KMS-11 (cell line): Measurements from ENCODE around the gene RSPH1.

Experiments
- H2AFZ ChIP-seq: fragments of 200-600 bp; sonication (generic); 2 replicates; pipeline ENCODE4 v1.6.1; 2016; ENCODE audit warnings: antibody characterized with exemption, mixed run types, low read depth
- H3K27ac ChIP-seq: fragments of 200-600 bp; sonication (generic); 2 replicates; pipeline ENCODE4 v1.6.1; 2016; ENCODE audit warnings: mild to moderate bottlenecking, mixed run types
- H3K27me3 ChIP-seq: fragments of 200-600 bp; sonication (generic); 2 replicates; pipeline ENCODE4 v1.6.1; 2017; ENCODE audit warnings: mild to moderate bottlenecking, low read depth, mixed run types, moderate library complexity; ENCODE audit not compliant: insufficient read depth
- H3K36me3 ChIP-seq: fragments of 200-600 bp; sonication (generic); 2 replicates; pipeline ENCODE4 v1.6.1; 2017; ENCODE audit warnings: mild to moderate bottlenecking, mixed run types; ENCODE audit not compliant: insufficient read depth
- H3K4me1 ChIP-seq: fragments of 200-600 bp; sonication (generic); 2 replicates; pipeline ENCODE4 v1.6.1; 2016; ENCODE audit warnings: mild to moderate bottlenecking, low read depth, mixed run types; ENCODE audit not compliant: poor library complexity, severe bottlenecking
- H3K4me2 ChIP-seq: fragments of 200-600 bp; sonication (generic); 2 replicates; pipeline ENCODE4 v1.7.0; 2016; ENCODE audit warnings: mild to moderate bottlenecking, mixed run types
- H3K4me3 ChIP-seq: fragments of 200-600 bp; sonication (generic); IDR thresholded peaks from 2 replicates; pipeline ENCODE4 v1.6.1; 2017; ENCODE audit warnings: low read depth, low read length, mixed read lengths; ENCODE audit not compliant: insufficient read depth
- H3K79me2 ChIP-seq: fragments of 200-600 bp; sonication (generic); 2 replicates; pipeline ENCODE4 v1.6.1; 2016; ENCODE audit warnings: low read depth, mixed run types; ENCODE audit not compliant: insufficient read depth
- H3K9ac ChIP-seq: fragments of 200-600 bp; sonication (generic); 2 replicates; pipeline ENCODE4 v1.6.1; 2016; ENCODE audit warnings: mild to moderate bottlenecking, mixed run types
- H4K20me1 ChIP-seq: fragments of 200-600 bp; sonication (generic); 2 replicates; pipeline ENCODE4 v1.6.1; 2016; ENCODE audit warnings: mild to moderate bottlenecking, mixed run types; ENCODE audit not compliant: insufficient read depth
- TF ChIP-seq, protein P1 (sequence below): fragments of 200-600 bp; sonication (generic); conservative IDR thresholded peaks from 2 replicates; pipeline ENCODE4 v1.6.1; 2017; ENCODE audit warnings: low read depth, mild to moderate bottlenecking, antibody characterized with exemption, low read length, moderate library complexity, mixed read lengths

RSPH1 gene

DNA sequence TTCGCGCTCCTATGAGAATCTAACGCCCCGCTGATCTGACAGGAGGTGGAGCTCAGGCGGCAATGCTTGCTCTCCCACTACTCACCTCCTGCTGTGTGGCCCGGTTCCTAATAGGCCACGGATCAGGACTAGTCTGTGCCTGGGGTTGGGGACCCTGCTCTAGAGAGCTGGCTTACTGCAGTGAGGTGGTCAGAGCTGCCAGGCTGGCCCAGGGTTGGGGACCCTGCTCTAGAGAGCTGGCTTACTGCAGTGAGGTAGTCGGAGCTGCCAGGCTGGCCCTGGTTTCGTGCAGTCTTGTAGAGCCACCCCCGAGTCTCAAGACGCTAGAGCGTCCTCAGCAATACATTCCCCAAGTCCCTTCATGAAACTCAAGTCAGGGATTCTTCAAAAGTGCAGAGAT lies 45.1 kb upstream of the RSPH1 start:
- TF ChIP-seq, protein P1, sequence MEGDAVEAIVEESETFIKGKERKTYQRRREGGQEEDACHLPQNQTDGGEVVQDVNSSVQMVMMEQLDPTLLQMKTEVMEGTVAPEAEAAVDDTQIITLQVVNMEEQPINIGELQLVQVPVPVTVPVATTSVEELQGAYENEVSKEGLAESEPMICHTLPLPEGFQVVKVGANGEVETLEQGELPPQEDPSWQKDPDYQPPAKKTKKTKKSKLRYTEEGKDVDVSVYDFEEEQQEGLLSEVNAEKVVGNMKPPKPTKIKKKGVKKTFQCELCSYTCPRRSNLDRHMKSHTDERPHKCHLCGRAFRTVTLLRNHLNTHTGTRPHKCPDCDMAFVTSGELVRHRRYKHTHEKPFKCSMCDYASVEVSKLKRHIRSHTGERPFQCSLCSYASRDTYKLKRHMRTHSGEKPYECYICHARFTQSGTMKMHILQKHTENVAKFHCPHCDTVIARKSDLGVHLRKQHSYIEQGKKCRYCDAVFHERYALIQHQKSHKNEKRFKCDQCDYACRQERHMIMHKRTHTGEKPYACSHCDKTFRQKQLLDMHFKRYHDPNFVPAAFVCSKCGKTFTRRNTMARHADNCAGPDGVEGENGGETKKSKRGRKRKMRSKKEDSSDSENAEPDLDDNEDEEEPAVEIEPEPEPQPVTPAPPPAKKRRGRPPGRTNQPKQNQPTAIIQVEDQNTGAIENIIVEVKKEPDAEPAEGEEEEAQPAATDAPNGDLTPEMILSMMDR, result no peak
- H3K4me1 ChIP-seq, result no peaks in the 10 kb centered on the region
- no peaks in the 10 kb centered on the region for H3K36me3 ChIP-seq
- no peak overlapping the region for H3K27ac ChIP-seq
- H4K20me1 ChIP-seq, result no peaks in the 10 kb centered on the region
- H3K79me2 ChIP-seq, result no peaks in the 10 kb centered on the region
- H3K4me3 ChIP-seq, result no peak overlapping the region
- H2AFZ ChIP-seq, result no peak overlapping the region
- no peak overlapping the region for H3K4me2 ChIP-seq
- no peaks in the 10 kb centered on the region for H3K27me3 ChIP-seq
- H3K9ac ChIP-seq, result no peak overlapping the region

GRCh38 chr21:42540396-42540795 lies 44.4 kb upstream of the RSPH1 start:
- H2AFZ ChIP-seq, result no peak overlapping the region
- TF ChIP-seq, protein P1, result no peak

GRCh38 chr21:42539931-42540343 lies 43.9 kb upstream of the RSPH1 start:
- Histone ChIP-seq H3K27ac (no peak overlapping the region), H3K79me2 (no peaks in the 10 kb centered on the region), H3K4me1 (no peaks in the 10 kb centered on the region), H4K20me1 (no peaks in the 10 kb centered on the region), H3K36me3 (no peaks in the 10 kb centered on the region), H3K4me3 (no peak overlapping the region), H3K27me3 (no peaks in the 10 kb centered on the region), H3K4me2 (no peak overlapping the region), H2AFZ (no peak overlapping the region), H3K9ac (no peak overlapping the region)
- TF ChIP-seq, protein P1, result no peak

More at GRCh38 chr21:42540396-42540795, 44.4 kb upstream of the RSPH1 start:
- no peak overlapping the region for H3K27ac ChIP-seq
- no peak overlapping the region for H3K9ac ChIP-seq
- no peak overlapping the region for H3K4me2 ChIP-seq
- no peaks in the 10 kb centered on the region for H3K4me1 ChIP-seq
- H3K36me3 ChIP-seq, result no peaks in the 10 kb centered on the region
- H3K27me3 ChIP-seq, result no peaks in the 10 kb centered on the region
- no peaks in the 10 kb centered on the region for H3K79me2 ChIP-seq
- no peaks in the 10 kb centered on the region for H4K20me1 ChIP-seq
- no peak overlapping the region for H3K4me3 ChIP-seq

GRCh38 chr21:42539342-42539741 lies 43.3 kb upstream of the RSPH1 start:
- no peaks in the 10 kb centered on the region for H3K36me3 ChIP-seq

More at GRCh38 chr21:42539342-42539741, 43.3 kb upstream of the RSPH1 start:
- no peak overlapping the region for H3K27ac ChIP-seq
- no peaks in the 10 kb centered on the region for H4K20me1 ChIP-seq
- no peaks in the 10 kb centered on the region for H3K27me3 ChIP-seq
- H3K4me1 ChIP-seq, result no peaks in the 10 kb centered on the region
- H3K9ac ChIP-seq, result no peak overlapping the region
- TF ChIP-seq, protein P1, result no peak
- no peak overlapping the region for H3K4me2 ChIP-seq
- no peaks in the 10 kb centered on the region for H3K79me2 ChIP-seq
- H2AFZ ChIP-seq, result no peak overlapping the region
- H3K4me3 ChIP-seq, result no peak overlapping the region
